Activated T-cell treated with anti-CD3 and anti-CD28 coated beads for 1 hour (primary cell): ENCODE data around the gene SUCLA2.
"Not testable (repeated sequence)": the region's sequence is repeated elsewhere in the genome, so short reads cannot be mapped to it uniquely, and the experiment has no call there.

Source experiments
- DNase-seq: peaks from one replicate; pipeline ENCODE4 v3.0.0-alpha.2; 2020; ENCODE audit warnings: low read depth

Gene SUCLA2

GRCh38 chr13:48001114-48001881, at the start of gene SUCLA2:
Gene SUCLA2 (minus strand): TSS chr13:48001273. CDS start chr13:48001269, 4 bp downstream.
- peak; percentile 89 for DNase-seq

DNA sequence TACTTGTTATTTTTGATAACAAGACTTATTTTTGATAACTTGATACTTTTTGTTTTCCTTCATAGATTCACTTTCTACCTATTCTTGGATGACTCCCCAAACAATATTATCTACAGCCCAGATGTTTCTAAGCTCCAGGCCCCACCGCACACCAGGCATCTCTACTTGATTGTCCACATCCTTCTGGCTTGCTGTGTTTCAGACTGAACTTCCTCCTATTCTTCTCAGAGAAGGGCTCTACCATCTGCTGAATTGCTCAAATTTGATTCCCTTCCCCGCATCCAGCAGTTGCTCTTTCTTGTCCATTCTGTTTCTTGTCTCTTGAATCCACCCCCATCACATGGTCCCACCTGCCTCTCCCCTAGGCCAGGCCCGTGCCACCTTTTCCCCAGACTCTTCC, 49.5 kb upstream of the SUCLA2 start:
- DNase-seq = no peak

GRCh38 chr13:48043789-48044503, 42.9 kb upstream of the SUCLA2 start:
- DNase-seq = no peak

DNA sequence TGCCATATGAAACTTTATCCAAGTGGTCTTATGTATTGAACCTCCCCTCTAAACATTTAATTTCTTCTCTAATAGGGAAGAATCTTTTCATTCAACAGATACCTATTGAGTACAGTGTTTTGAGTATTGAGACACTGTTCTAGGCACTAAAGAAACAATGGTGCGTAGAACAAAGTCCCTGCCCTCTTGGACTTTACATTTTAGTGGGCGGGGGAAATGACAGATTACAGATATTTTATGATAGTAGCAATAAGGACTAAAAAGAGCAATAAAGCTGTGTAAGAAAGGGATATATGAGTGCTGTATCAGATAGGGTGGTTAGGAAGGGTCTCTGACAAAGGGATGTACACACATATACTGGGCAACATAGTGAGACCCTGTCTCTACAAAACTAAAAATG, 41.8 kb upstream of the SUCLA2 start:
- DNase-seq = no peak

GRCh38 chr13:48040896-48041295, 39.8 kb upstream of the SUCLA2 start:
- no peak for DNase-seq

DNA sequence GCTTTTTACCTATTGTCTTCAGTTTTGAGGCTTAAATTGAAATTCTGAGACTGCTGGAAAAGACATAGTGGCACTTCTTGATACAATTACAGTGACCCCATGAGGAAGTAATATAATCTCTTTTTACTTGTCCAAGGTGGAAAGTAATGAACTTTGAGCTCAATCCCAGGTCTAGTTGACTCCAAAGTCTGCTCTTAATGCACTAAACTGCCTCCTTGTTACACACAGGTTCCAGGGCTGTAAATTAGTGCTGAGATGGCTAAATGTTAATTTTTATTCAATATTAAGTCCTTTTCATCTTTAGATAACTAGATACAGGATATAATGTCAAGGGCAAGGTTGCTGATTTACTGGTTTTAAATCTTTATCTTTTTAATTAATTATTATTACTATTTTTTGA, 39.0 kb upstream of the SUCLA2 start:
- DNase-seq = no peak

GRCh38 chr13:48038761-48039160, 37.7 kb upstream of the SUCLA2 start:
- no peak for DNase-seq

- peak; percentile 90 for DNase-seq
Measured at GRCh38 chr13:48037346-48038173, 36.5 kb upstream of the SUCLA2 start, which contains the start of gene NUDT15. Gene NUDT15 (plus strand): TSS chr13:48037726. CDS start chr13:48037747, 21 bp downstream.

- DNase-seq = no peak
Measured at GRCh38 chr13:48029859-48030258, 28.8 kb upstream of the SUCLA2 start.

DNA sequence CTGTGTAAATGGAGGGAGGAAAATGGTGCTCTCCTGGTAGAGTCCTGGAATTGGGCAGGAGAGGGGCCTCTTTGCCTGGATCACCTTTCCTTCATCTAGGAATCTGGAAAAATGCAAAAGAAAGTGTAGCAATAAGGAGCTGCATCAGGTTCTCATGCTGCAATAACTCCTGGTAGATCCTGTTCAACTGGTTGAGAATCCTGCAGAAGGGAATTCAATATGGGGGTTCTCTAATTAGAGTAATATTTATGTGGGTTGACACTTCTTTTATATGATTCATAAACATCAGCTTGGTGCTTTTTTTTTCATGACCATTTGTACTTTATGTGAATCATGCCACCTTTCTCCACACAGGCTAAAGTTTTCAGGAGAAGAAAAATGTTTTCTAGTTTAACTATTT, 27.0 kb upstream of the SUCLA2 start:
- no peak for DNase-seq

DNA sequence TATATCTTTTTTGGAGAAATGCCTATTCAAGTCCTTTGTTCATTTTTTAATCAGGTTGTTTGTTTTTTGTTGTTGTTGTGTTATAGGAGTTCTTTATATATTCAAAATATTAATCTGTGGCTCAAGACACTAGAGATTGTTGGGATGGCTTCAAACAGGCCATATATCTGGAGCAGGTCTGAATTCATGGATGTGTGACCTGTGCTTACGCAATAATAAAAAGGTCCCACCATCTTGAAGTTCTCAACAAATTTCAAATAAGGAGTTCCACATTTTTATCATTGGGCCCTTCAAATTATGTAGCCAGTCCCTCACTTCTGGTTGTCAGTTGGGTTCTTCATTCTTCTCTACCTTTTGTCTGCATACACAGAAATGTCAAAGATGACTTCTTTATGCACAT, 18.7 kb upstream of the SUCLA2 start:
- DNase-seq = no peak

GRCh38 chr13:48018637-48019036, 17.6 kb upstream of the SUCLA2 start:
- no peak for DNase-seq

DNA sequence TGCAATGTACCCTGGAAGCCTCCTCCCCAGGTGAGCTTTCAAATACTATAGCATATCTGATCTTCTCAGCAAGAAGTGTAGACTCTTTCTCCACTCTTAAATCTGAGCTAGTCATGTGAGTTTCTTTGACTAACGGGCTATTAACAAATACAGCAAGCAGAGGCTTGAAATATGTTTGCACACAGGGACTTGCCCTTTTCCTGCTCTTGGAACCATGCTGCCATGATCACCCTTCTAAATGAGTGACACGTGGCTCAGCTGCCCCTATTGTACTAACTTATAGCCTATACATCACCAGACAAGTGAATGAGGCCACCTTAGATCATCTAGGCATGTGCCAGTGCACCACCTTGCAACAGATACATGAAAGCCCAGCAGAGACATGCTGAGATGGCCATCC, 13.3 kb upstream of the SUCLA2 start:
- DNase-seq = no peak

- no peak for DNase-seq
Measured at GRCh38 chr13:48012668-48013067, 11.6 kb upstream of the SUCLA2 start.

DNA sequence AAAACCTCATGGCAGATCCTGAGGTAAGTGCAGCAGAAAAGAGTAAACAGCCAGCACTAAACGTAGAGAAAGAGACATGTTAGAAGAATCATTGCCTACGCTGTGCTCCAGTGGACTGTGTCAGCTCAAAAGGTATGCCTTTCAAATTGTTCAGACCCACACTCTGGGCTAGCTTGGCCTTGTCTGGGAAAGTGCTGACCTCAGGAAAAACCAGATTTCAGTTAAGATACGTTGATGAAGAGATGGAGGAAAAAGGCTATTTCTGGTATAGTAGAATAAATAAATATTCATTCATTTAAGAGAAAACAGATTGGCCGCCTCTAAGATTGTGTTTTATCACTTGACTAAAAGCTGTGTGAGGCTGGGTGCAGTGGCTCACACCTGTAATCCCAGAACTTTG, 9.6 kb upstream of the SUCLA2 start:
- no peak for DNase-seq

DNA sequence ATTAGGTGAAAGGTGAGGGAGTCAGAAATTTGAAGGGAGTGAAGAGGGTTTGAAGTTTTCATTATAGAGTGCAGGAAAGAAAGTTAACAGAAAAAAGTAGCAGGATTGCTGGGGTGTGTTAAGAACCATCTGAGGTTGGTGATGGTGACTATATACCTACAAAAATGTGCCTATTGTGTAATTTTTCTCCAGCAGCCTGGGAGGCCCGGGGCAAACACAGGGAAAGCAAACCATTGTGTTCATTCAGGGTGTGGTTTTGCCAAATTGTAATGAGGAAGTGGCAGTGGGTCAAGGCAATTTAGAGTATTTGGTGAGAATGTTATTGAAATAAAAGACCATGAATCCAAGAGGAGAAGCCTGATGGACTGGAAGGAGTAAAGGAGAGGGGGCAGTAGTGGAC, 8.2 kb upstream of the SUCLA2 start:
- no peak for DNase-seq

DNA sequence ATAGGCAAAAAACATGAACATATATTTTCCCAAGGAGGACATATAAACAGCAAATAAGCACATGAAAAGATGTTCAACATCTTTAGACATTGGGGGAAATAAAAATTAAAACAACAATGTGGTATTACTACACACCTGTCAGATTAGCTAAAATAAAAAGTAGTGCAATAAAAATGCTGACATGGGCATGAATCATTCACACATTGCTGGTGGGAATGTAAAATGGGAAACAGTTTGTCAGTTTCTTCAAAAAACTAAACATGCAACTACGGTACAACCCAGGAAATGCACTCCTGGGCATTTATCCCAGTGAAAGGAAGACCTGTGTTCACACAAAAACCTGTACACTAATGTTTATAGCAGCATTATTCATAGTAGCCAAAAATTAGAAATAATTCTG, 5.3 kb upstream of the SUCLA2 start:
- DNase-seq = no peak

DNA sequence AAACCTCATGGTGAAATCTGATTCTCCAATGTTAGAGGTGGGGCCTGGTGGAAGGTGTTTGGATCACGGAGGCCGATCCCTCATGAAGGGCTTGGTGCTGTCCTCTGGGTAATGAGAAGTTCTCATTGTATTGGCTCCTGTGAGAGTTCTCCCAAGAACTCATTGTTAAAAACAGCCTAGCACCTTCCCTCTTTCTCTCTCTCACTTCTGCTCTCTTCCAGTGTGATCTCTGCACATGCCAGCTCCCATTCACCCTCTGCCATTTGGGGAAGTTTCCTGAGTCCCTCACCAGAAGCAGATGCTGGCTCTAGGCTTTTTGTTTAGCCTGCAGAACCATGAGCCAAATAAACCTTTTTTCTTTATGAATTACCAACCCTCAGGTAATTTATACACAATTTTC, 3.1 kb upstream of the SUCLA2 start:
- no peak for DNase-seq

GRCh38 chr13:48001999-48002398, 926 bp upstream of the SUCLA2 start:
- not testable (repeated sequence) for DNase-seq

DNA sequence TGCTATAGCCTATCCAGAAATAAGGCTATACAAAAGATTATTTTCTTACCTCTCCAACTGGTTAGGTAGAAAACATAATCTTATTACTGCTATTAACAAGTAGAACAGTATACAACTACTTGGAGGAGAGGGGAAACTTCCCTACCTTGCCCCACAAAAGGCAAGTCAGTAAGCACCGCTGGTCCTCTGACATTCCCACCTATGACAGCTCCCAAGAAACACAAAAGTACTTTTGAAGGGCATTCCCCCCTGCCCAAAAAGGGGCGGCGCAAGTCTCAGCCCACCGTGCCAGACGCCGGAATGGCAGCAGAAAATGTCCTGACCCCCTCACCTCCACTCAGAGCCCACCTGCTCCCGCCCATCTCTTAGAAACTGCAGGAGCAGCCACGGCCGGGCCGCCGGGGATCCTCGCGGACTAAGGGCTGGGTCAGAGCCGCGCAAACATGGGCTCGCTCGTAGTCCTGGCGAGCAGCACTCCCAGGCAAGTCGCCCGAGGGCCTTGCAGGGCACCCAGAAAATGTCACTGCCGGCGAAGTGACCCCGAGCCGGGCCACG, 437 bp downstream of the SUCLA2 start:
- DNase-seq = no peak

DNA sequence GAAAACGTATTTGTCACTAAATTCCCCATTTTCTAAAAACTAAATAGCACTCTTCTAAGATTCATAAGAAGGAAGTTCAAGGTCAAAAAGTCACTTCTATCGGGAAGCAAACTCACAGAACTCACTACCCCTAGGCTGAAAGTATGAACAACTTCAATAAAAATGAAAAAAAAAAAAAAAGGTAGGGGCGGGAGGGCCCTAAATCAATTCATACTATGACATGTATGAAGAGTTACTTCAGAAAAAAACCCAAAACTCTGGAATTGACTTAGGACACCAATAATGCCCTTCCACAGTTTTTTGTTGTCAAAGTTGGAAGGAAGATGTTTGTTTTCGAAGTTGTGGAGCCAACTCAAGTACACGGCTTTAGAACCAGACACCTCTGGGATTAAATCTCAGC, 1.1 kb downstream of the SUCLA2 start:
- DNase-seq = no peak

GRCh38 chr13:47997384-47997783, 3.7 kb downstream of the SUCLA2 start:
- no peak for DNase-seq
